Keratinocyte (primary cell): Measurements from ENCODE around the gene FAM90A1. TPM values are rescaled to one million over a fixed set of nuclear protein-coding genes. Genes with fewer than 3 reads are reported as not detected.
"Not testable (repeated sequence)": the region's sequence is repeated elsewhere in the genome, so short reads cannot be mapped to it uniquely, and the experiment has no call there.

Experiments used
- DNase-seq: peaks from one replicate; pipeline ENCODE4 v3.0.0-alpha.2; 2011; ENCODE audit warnings: low read depth, missing footprints, low spot score
- FAIRE-seq: peaks from 2 replicates; lab custom pipeline; 2011; peaks lifted over from hg19 to GRCh38; lab: Jason Lieb, UNC
- H2AFZ ChIP-seq: 2 replicates; pipeline ENCODE4 v1.6.0; 2012; ENCODE audit warnings: low read length, control low read depth, inconsistent platforms; ENCODE audit not compliant: control insufficient read depth
- H3K27ac ChIP-seq: 2 replicates; pipeline ENCODE4 v1.5.1; 2011; ENCODE audit warnings: low read length; ENCODE audit not compliant: control insufficient read depth, insufficient read depth
- H3K27me3 ChIP-seq: 3 replicates; pipeline ENCODE4 v1.6.0; 2011; ENCODE audit warnings: low read length; ENCODE audit not compliant: control insufficient read depth, insufficient read depth; ENCODE audit errors: extremely low read depth
- H3K36me3 ChIP-seq, 2 experiments: 2 replicates in 1 of 2; 3 replicates in 1 of 2; pipeline ENCODE4 v1.5.1; 2011; ENCODE audit warnings: low read length in 2 of 2, mild to moderate bottlenecking in 1 of 2; ENCODE audit not compliant: control insufficient read depth in 2 of 2, insufficient read depth in 2 of 2; ENCODE audit errors: extremely low read depth in 1 of 2
- H3K4me1 ChIP-seq: 3 replicates; pipeline ENCODE4 v1.5.1; 2011; ENCODE audit warnings: low read length; ENCODE audit not compliant: control insufficient read depth, insufficient read depth; ENCODE audit errors: extremely low read depth
- H3K4me2 ChIP-seq: 3 replicates; pipeline ENCODE4 v1.6.0; 2011; ENCODE audit warnings: low read depth, low read length; ENCODE audit not compliant: control insufficient read depth, insufficient read depth; ENCODE audit errors: extremely low read depth
- H3K4me3 ChIP-seq, 3 experiments: fragments of 200-600 bp in 1 of 3; sonication (generic) in 1 of 3; 2 replicates in 2 of 3; 3 replicates in 1 of 3; pipeline ENCODE4 v1.5.1; 2011 to 2016; ENCODE audit warnings: low read length in 3 of 3, mild to moderate bottlenecking in 3 of 3, control low read depth in 2 of 3, inconsistent platforms in 1 of 3, low read depth in 1 of 3, mixed read lengths in 1 of 3, mixed run types in 1 of 3, moderate library complexity in 1 of 3; ENCODE audit not compliant: control insufficient read depth in 2 of 3, insufficient read depth in 2 of 3; ENCODE audit errors: extremely low read depth in 1 of 3
- H3K79me2 ChIP-seq: 2 replicates; pipeline ENCODE4 v1.6.0; 2012; ENCODE audit warnings: low read length; ENCODE audit not compliant: control insufficient read depth, insufficient read depth
- H3K9ac ChIP-seq: 3 replicates; pipeline ENCODE4 v1.6.0; 2011; ENCODE audit warnings: low read length; ENCODE audit not compliant: control insufficient read depth, insufficient read depth; ENCODE audit errors: extremely low read depth
- H3K9me1 ChIP-seq: 3 replicates; pipeline ENCODE4 v1.6.0; 2011; ENCODE audit warnings: low read length; ENCODE audit not compliant: control insufficient read depth, insufficient read depth; ENCODE audit errors: extremely low read depth
- H3K9me3 ChIP-seq: 2 replicates; pipeline ENCODE4 v1.5.1; 2012; ENCODE audit warnings: low read depth, low read length; ENCODE audit not compliant: control insufficient read depth
- H4K20me1 ChIP-seq: 3 replicates; pipeline ENCODE4 v1.6.0; 2011; ENCODE audit warnings: low read length; ENCODE audit not compliant: control insufficient read depth, insufficient read depth; ENCODE audit errors: extremely low read depth
- CTCF ChIP-seq, 3 experiments: IDR thresholded peaks in 1 of 3; conservative IDR thresholded peaks in 1 of 3; optimal IDR thresholded peaks in 1 of 3; 2 replicates in 2 of 3; 3 replicates in 1 of 3; pipeline versions ENCODE3 to v1.5.1; 2011; ENCODE audit warnings: low read length in 3 of 3, mild to moderate bottlenecking in 3 of 3, moderate library complexity in 2 of 3, control low read depth in 1 of 3, inconsistent platforms in 1 of 3; ENCODE audit not compliant: insufficient read depth in 2 of 3; ENCODE audit errors: extremely low read depth in 1 of 3
- EZH2 ChIP-seq: IDR thresholded peaks from one replicate; pipeline ENCODE4 v1.6.1; 2012; ENCODE audit warnings: inconsistent platforms, mild to moderate bottlenecking, low read length, moderate library complexity
- dilution Hi-C: fragments of 300-500 bp; cut with MboI; formaldehyde crosslinking; loops from one replicate; pipeline ENCODE4 v1.7.0; 2020; ENCODE audit warnings: low sequenced_read_pairs; ENCODE audit not compliant: extremely low pct_ligation_motif_present
- polyA plus RNA-seq, 5 experiments: library from polyadenylated mRNA; depleted of rRNA in 3 of 5; stranded (reverse) in 3 of 5; stranded (forward) in 1 of 5; unstranded in 1 of 5; fragments of >200 nt; gene quantifications; 1 replicate in 1 of 5; 2 replicates in 3 of 5; 3 replicates in 1 of 5; pipeline versions ENCODE4 v1.2.1 to v1.2.3, GENCODE V29; 2011 to 2012; ENCODE audit warnings: missing spikeins in 2 of 5, low read depth in 1 of 5, low replicate concordance in 1 of 5

FAM90A1 gene
- polyA plus RNA-seq, 1 donor (not counting 4 experiments of a cell fraction or from before 2014, with no cell fraction given) = 0.04 TPM

- H3K36me3 ChIP-seq, H3K27ac ChIP-seq, H3K79me2 ChIP-seq, H3K9me3 ChIP-seq, H2AFZ ChIP-seq, H4K20me1 ChIP-seq, H3K9me1 ChIP-seq, H3K4me2 ChIP-seq, FAIRE-seq, H3K4me1 ChIP-seq, DNase-seq, H3K27me3 ChIP-seq, dilution Hi-C loops, H3K9ac ChIP-seq: not testable (repeated sequence)
- peak overlapping the region in 1 of 3 experiments; percentile 36 for H3K4me3 ChIP-seq
These were observed 287 bp upstream of the FAM90A1 start for GRCh38 chr12:8227732-8228077.

GRCh38 chr12:8226355-8226754 lies 1.1 kb downstream of the FAM90A1 start:
- no peaks in the 10 kb centered on the region for H3K9me3 ChIP-seq
- H3K79me2 ChIP-seq = no peaks in the 10 kb centered on the region
- no peak overlapping the region for H3K4me2 ChIP-seq
- dilution Hi-C loops = no loop called here
- TF ChIP-seq CTCF (optimal IDR thresholded peaks at IDR 0.05 in 1 of 3, IDR thresholded peaks at IDR 0.05 in 1 of 3, conservative IDR thresholded peaks at IDR 0.05 in 1 of 3; ENCODE audit: extremely low read depth in 1 of 3, insufficient read depth in 2 of 3, low read length in 3 of 3) (no peak), EZH2 (no peak)
- no peak overlapping the region for H3K27ac ChIP-seq
- H3K36me3 ChIP-seq = no peaks in the 10 kb centered on the region
- no peaks in the 10 kb centered on the region for H3K9me1 ChIP-seq
- DNase-seq (no peak), FAIRE-seq (no peak)
- H3K9ac ChIP-seq = no peak overlapping the region
- H2AFZ ChIP-seq = no peak overlapping the region
- no peaks in the 10 kb centered on the region for H4K20me1 ChIP-seq
- H3K4me1 ChIP-seq = no peaks in the 10 kb centered on the region
- H3K27me3 ChIP-seq = no peaks in the 10 kb centered on the region
- H3K4me3 ChIP-seq = no peak overlapping the region

GRCh38 chr12:8224782-8225181 lies 2.6 kb downstream of the FAM90A1 start:
- H3K9ac ChIP-seq, FAIRE-seq, dilution Hi-C loops, H3K4me1 ChIP-seq, H3K27me3 ChIP-seq, DNase-seq, H2AFZ ChIP-seq, H3K36me3 ChIP-seq, H3K4me2 ChIP-seq, H4K20me1 ChIP-seq, H3K27ac ChIP-seq, H3K9me3 ChIP-seq, H3K9me1 ChIP-seq, H3K4me3 ChIP-seq, H3K79me2 ChIP-seq: not testable (repeated sequence)

- FAIRE-seq, H3K9ac ChIP-seq, H3K4me3 ChIP-seq, H3K4me2 ChIP-seq, H3K9me1 ChIP-seq, DNase-seq, H3K9me3 ChIP-seq, H3K27me3 ChIP-seq, H3K27ac ChIP-seq, H2AFZ ChIP-seq, H4K20me1 ChIP-seq, H3K4me1 ChIP-seq, H3K36me3 ChIP-seq, H3K79me2 ChIP-seq, dilution Hi-C loops: not testable (repeated sequence)
These were observed 3.8 kb downstream of the FAM90A1 start for GRCh38 chr12:8223646-8224045.
